ENCODE data around the gene EDNRA.

DNA sequence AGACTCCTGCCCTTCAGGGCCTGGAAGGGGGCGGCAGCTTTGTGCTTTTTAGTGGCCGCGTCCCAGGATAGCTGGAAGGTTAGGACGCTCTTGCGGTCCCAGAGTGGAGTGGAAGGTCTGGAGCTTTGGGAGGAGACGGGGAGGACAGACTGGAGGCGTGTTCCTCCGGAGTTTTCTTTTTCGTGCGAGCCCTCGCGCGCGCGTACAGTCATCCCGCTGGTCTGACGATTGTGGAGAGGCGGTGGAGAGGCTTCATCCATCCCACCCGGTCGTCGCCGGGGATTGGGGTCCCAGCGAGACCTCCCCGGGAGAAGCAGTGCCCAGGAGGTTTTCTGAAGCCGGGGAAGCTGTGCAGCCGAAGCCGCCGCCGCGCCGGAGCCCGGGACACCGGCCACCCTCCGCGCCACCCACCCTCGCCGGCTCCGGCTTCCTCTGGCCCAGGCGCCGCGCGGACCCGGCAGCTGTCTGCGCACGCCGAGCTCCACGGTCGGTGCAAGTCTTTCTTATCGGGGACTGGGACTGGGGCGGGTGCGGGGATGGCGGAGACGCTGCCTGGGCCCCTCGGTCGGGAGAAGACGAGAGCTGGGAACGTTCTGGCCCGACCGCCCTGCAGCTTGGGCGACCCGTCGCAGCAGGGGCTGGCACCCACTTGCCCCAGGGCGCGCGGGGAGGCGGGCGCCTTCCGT lies at the start of gene EDNRA:
- no peak for TF ChIP-seq CTCF (IDR thresholded peaks at IDR 0.05)
- no peak for TF ChIP-seq EP300 (IDR thresholded peaks at IDR 0.05)
- TF ChIP-seq POLR2AphosphoS5 (IDR thresholded peaks at IDR 0.05), result no peak
